HG03095 (cell line): ENCODE measurements around the gene LMOD3.

Experiments
- ATAC-seq: cut with Tn5 transposase; IDR thresholded peaks from one replicate; pipeline ENCODE4 v1.9.1; 2021; ENCODE audit warnings: moderate library complexity; ENCODE audit not compliant: unreplicated experiment

LMOD3 gene

DNA sequence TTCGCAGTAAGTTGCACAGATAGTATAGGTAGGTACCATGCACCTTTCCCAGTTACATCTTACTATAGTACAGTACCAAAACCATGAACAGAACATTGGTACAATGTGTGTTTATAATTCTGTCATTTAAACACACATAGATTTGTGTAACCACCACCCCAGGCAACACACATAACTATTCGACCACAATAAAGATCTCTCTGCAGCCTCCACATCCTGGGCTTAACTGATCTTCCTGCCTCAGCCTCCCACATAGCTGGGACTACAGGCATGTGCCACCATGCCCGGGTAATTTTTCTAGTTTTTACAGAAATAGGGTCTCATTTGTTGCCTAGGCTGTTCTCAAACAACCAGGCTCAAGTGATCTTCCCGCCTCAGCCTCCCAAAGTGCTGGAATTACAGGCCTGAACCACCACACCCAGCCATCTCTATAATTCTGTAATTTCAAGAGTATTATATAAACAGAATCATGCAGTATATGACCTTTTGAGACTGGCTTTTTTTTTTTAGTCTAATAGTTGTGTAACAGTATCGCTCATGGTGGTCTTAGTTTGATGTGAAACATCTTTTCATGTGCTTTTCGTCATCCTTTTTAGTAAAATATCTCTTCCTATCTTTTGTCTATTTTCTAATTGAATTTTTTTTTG is 57.0 kb downstream of the LMOD3 start:
- ATAC-seq, result no peak

DNA sequence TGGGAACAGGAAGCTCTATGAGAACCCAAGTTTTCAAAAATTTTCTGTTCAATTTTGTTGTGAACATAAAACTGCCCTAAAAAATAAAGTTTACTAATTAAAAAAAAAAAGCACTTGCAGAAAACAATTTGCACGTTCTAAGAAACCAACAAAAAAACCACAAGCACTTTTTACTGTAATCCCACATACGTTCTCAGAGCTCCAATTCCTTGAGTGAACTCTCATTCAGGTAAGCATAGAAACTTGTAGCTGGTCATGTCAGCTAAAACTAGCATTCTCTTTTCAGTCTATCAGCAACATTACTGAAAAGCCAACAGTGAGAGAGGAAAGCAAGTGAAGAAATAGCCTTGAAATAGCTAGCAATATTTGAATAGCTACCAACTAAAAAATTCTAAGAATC is 58.8 kb downstream of the LMOD3 start:
- ATAC-seq, result no peak

DNA sequence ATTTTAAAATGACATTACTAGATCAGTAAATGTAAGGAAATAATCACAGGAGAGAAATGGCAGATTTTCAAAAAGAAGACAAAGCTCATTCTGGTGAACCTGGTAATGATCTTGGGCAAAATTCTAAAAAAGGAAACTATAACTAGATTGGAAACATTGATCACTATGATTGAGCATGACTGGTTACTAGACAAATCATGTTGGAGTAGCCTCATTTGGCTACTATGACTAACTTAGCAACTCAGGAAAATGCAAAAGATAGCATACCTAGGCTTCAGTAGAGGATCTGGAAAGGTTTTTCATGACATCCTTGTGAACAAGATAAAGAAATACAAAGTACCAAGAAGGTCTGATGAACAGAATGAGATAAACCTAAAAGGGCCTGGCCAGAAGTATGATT is 62.7 kb downstream of the LMOD3 start:
- no peak for ATAC-seq

DNA sequence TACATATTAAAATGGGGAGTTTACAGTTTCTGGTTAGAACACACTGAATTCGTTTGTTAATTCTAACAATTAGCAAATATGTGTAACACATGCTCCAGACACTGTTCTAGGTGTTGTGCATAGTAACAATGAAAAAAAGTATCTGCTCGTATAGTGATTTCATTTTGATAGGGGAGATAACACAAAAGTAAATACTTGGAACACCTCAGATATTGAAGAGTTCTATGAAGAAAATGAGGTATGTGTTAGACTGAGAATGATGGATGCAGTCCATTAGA is 63.5 kb downstream of the LMOD3 start:
- ATAC-seq, result no peak

DNA sequence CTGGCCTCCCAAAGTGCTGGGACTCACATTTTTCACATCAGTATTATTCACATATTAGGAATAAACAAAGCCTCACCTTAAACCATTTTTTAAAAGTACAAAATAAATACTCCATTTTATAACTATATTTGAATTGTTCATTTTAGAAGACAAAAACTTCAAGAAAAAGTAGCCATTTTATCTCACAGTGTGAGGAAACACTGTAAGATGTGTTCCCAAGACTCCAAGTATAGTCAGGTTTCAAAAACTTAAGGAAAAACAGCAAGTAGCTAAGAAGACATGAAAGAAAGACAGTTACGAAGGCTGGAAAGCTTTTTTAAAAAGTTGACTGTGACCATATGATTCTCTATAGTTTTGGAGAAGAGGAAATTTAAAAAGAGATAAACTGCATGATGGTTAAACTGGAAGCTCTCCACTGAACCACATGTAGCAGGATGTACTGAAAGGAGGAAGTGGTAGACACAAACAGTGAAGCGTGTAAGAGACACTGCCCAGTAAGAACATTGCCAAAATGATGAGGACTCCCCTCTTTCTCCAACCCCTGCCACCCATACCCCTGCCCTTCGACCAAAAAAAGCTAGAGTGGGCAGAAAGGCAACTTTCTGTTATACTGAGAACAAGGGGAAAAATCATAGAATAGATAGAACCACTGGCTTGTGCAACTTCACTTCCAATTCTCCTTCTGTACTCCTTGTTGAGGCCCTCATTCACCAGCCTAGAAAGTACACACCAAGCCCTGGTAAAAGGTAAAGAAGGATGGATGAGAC is 64.0 kb downstream of the LMOD3 start:
- ATAC-seq, result peak; percentile 96
